Stimulated activated naive B cell treated with anti-CD40 and anti-IgM and Interleukin-4, amounts not matched to agents 10 μg/mL and 1 μg/mL and 100 μg/mL, for 72 hours (primary cell): Measurements from ENCODE around the gene ACO2.

ENCODE experiments used
- ATAC-seq, 2 donors: fragments of 150-1000 bp; cut with Tn5 transposase; replicated peaks; 2 replicates each; pipeline ENCODE4 v1.10.0; 2021; ENCODE audit warnings: moderate library complexity in 1 of 2
- DNase-seq: peaks from one replicate; pipeline ENCODE4 v3.0.0; 2021
- H3K27ac Mint-ChIP-seq: one replicate; pipeline ENCODE4 v1.8.0; 2022; ENCODE audit warnings: mild to moderate bottlenecking, mixed read lengths
- H3K27me3 Mint-ChIP-seq, 2 donors: one replicate each; pipeline ENCODE4 v1.8.0; 2022; ENCODE audit warnings: mixed read lengths in 2 of 2
- H3K36me3 Mint-ChIP-seq, 2 donors: one replicate each; pipeline ENCODE4 v1.8.0; 2022; ENCODE audit warnings: mixed read lengths in 2 of 2, mild to moderate bottlenecking in 1 of 2
- H3K4me1 Mint-ChIP-seq, 2 donors: one replicate each; pipeline ENCODE4 v1.8.0; 2022; ENCODE audit warnings: mixed read lengths in 2 of 2, mild to moderate bottlenecking in 1 of 2
- H3K4me3 Mint-ChIP-seq, 2 donors: one replicate each; pipeline ENCODE4 v1.8.0; 2022; ENCODE audit warnings: mild to moderate bottlenecking in 2 of 2, mixed read lengths in 2 of 2, moderate library complexity in 1 of 2
- H3K9me3 Mint-ChIP-seq, 2 donors: one replicate each; pipeline ENCODE4 v1.8.0; 2022; ENCODE audit warnings: mixed read lengths in 2 of 2, mild to moderate bottlenecking in 1 of 2

ACO2 gene

GRCh38 chr22:41578114-41578513 lies 109.2 kb downstream of the ACO2 start:
- Mint-ChIP-seq H3K4me3 (no peak overlapping the region), H3K9me3 (no peaks in the 10 kb centered on the region), H3K36me3 (peaks cover 36 to 43% of the 10 kb centered on the region in 2 donors), H3K27ac (no peak overlapping the region), H3K4me1 (peaks cover 0 to 2% of the 10 kb centered on the region in 2 donors), H3K27me3 (no peaks in the 10 kb centered on the region)
- no peak for ATAC-seq
- DNase-seq = no peak
